ENCODE data around the gene ACYP2. TPM values are rescaled to one million over a fixed set of nuclear protein-coding genes. Genes with fewer than 3 reads are reported as not detected.

ACYP2 gene
- total RNA-seq, 4 donors from 2014 or later: 12.8 to 40.5 (median 16.9) TPM

GRCh38 chr2:54148391-54148790 is 33.0 kb downstream of the ACYP2 start:
- no peaks in the 10 kb centered on the region for H3K27me3 ChIP-seq
- no peak overlapping the region for H3K27ac ChIP-seq
- TF ChIP-seq CTCF (IDR thresholded peaks at IDR 0.05) (no peak), POLR2AphosphoS5 (IDR thresholded peaks at IDR 0.05) (no peak), POLR2A (IDR thresholded peaks at IDR 0.05) (no peak), EP300 (IDR thresholded peaks at IDR 0.05) (no peak)
- peaks cover 0 to 6% of the 10 kb centered on the region in 2 donors for H3K36me3 ChIP-seq
- peaks cover 0 to 4% (median 0%) of the 10 kb centered on the region in 3 donors for H3K9me3 ChIP-seq
- WGBS, 2 donors (ENCODE audit: low coverage in 1 of 2): 84 to 100% methylated on average over 2 of the region's 2 CpGs
- H3K4me1 ChIP-seq: no peaks in the 10 kb centered on the region
- ATAC-seq: no peak
- no peak overlapping the region for H3K4me3 ChIP-seq

- H3K27ac ChIP-seq: no peak overlapping the region
- TF ChIP-seq CTCF (IDR thresholded peaks at IDR 0.05) (no peak), EP300 (IDR thresholded peaks at IDR 0.05) (no peak), POLR2AphosphoS5 (IDR thresholded peaks at IDR 0.05) (no peak), POLR2A (IDR thresholded peaks at IDR 0.05) (no peak)
- WGBS, 2 donors (ENCODE audit: low coverage in 1 of 2): 74 to 75% methylated on average over 3 of the region's 3 CpGs
- H3K36me3 ChIP-seq: peaks cover 0 to 6% of the 10 kb centered on the region in 2 donors
- no peaks in the 10 kb centered on the region for H3K27me3 ChIP-seq
- ATAC-seq: no peak
- no peaks in the 10 kb centered on the region for H3K4me1 ChIP-seq
- peaks cover 0 to 4% (median 0%) of the 10 kb centered on the region in 3 donors for H3K9me3 ChIP-seq
- H3K4me3 ChIP-seq: no peak overlapping the region
These were observed 34.4 kb downstream of the ACYP2 start for GRCh38 chr2:54149638-54150441.

- no peaks in the 10 kb centered on the region for H3K9me3 ChIP-seq
- H3K27me3 ChIP-seq: no peaks in the 10 kb centered on the region
- TF ChIP-seq POLR2AphosphoS5 (IDR thresholded peaks at IDR 0.05): no peak
- H3K4me3 ChIP-seq: no peak overlapping the region
- WGBS, 2 donors (ENCODE audit: low coverage in 1 of 2): 92 to 96% methylated on average over 4 to 6 of the region's 6 CpGs
- H3K4me1 ChIP-seq: peaks cover 0 to 12% (median 3%) of the 10 kb centered on the region in 3 donors
- H3K27ac ChIP-seq: no peak overlapping the region
- H3K36me3 ChIP-seq: no peaks in the 10 kb centered on the region
- no peak for ATAC-seq
These were observed 42.9 kb downstream of the ACYP2 start for GRCh38 chr2:54158311-54158710.

GRCh38 chr2:54161660-54162424 is 46.4 kb downstream of the ACYP2 start:
- no peak for ATAC-seq
- Histone ChIP-seq H3K9me3 (no peaks in the 10 kb centered on the region), H3K36me3 (no peaks in the 10 kb centered on the region), H3K27ac (peak overlapping the region in 2 of 4 donors; percentile 14 to 40), H3K4me3 (no peak overlapping the region), H3K4me1 (peaks cover 0 to 12% (median 3%) of the 10 kb centered on the region in 3 donors), H3K27me3 (no peaks in the 10 kb centered on the region)
- TF ChIP-seq EP300 (IDR thresholded peaks at IDR 0.05) (no peak), CTCF (IDR thresholded peaks at IDR 0.05) (peak in 1 of 4 experiments; percentile 20), POLR2A (IDR thresholded peaks at IDR 0.05) (no peak), POLR2AphosphoS5 (IDR thresholded peaks at IDR 0.05) (no peak)
- WGBS, 2 donors (ENCODE audit: low coverage in 1 of 2): 18 to 28% methylated on average over 3 of the region's 3 CpGs

GRCh38 chr2:54164106-54164505 is 48.7 kb downstream of the ACYP2 start:
- TF ChIP-seq POLR2AphosphoS5 (IDR thresholded peaks at IDR 0.05) (no peak), CTCF (IDR thresholded peaks at IDR 0.05) (no peak), EP300 (IDR thresholded peaks at IDR 0.05) (no peak), POLR2A (IDR thresholded peaks at IDR 0.05) (no peak)
- no peaks in the 10 kb centered on the region for H3K36me3 ChIP-seq
- no peak for ATAC-seq
- WGBS, 2 donors (ENCODE audit: low coverage in 1 of 2): 92% methylated on average over 1 of the region's 1 CpG; no CpG with 5 or more reads in 1 of the 2 donors
- H3K4me3 ChIP-seq: no peak overlapping the region
- no peak overlapping the region for H3K27ac ChIP-seq
- H3K4me1 ChIP-seq: peaks cover 0 to 12% (median 3%) of the 10 kb centered on the region in 3 donors
- no peaks in the 10 kb centered on the region for H3K9me3 ChIP-seq
- no peaks in the 10 kb centered on the region for H3K27me3 ChIP-seq
